Fibroblast of lung (primary cell): ENCODE results near the gene CCNY. TPM values are rescaled to one million over a fixed set of nuclear protein-coding genes. Genes with fewer than 3 reads are reported as not detected.

ENCODE experiments used
- DNase-seq, 2 donors: peaks; one replicate each; pipeline versions ENCODE4 v3.0.0 to v3.0.0-alpha.2; 2010; ENCODE audit warnings: low read depth in 2 of 2
- H2AFZ ChIP-seq: 2 replicates; pipeline ENCODE4 v1.5.1; 2012; ENCODE audit warnings: low read length, control low read depth, inconsistent platforms
- H3K27ac ChIP-seq: 2 replicates; pipeline ENCODE4 v1.5.1; 2011; ENCODE audit warnings: low read length, control low read depth; ENCODE audit not compliant: insufficient read depth
- H3K27me3 ChIP-seq: 2 replicates; pipeline ENCODE4 v1.5.1; 2011; ENCODE audit warnings: mild to moderate bottlenecking, low read length; ENCODE audit not compliant: control insufficient read depth, insufficient read depth
- H3K36me3 ChIP-seq: 2 replicates; pipeline ENCODE4 v1.5.1; 2011; ENCODE audit warnings: low read length; ENCODE audit not compliant: control insufficient read depth, insufficient read depth
- H3K4me1 ChIP-seq: 2 replicates; pipeline ENCODE4 v1.5.1; 2011; ENCODE audit warnings: low read length; ENCODE audit not compliant: control insufficient read depth, insufficient read depth; ENCODE audit errors: extremely low read depth
- H3K4me2 ChIP-seq: 2 replicates; pipeline ENCODE4 v1.5.1; 2011; ENCODE audit warnings: low read length, control low read depth; ENCODE audit not compliant: insufficient read depth; ENCODE audit errors: extremely low read depth
- H3K4me3 ChIP-seq, 4 experiments: fragments of 200-600 bp in 1 of 4; sonication (generic) in 1 of 4; replicated peaks in 1 of 4; 2 replicates each; pipeline ENCODE4 v1.5.1; 2011 to 2016; ENCODE audit warnings: low read length in 4 of 4, low read depth in 3 of 4, mild to moderate bottlenecking in 3 of 4, control low read depth in 2 of 4, inconsistent platforms in 1 of 4, mixed read lengths in 1 of 4; ENCODE audit not compliant: insufficient read depth in 1 of 4; ENCODE audit errors: control extremely low read depth in 1 of 4
- H3K79me2 ChIP-seq: 2 replicates; pipeline ENCODE4 v1.5.1; 2012; ENCODE audit warnings: mild to moderate bottlenecking, low read length, inconsistent platforms; ENCODE audit not compliant: control insufficient read depth, insufficient read depth
- H3K9ac ChIP-seq: 2 replicates; pipeline ENCODE4 v1.5.1; 2011; ENCODE audit warnings: mild to moderate bottlenecking, low read length, control low read depth; ENCODE audit not compliant: insufficient read depth
- H3K9me3 ChIP-seq: 2 replicates; pipeline ENCODE4 v1.5.1; 2012; ENCODE audit warnings: low read depth, low read length; ENCODE audit not compliant: control insufficient read depth, insufficient read depth
- H4K20me1 ChIP-seq: 2 replicates; pipeline ENCODE4 v1.5.1; 2011; ENCODE audit warnings: low read length; ENCODE audit not compliant: control insufficient read depth, insufficient read depth; ENCODE audit errors: extremely low read depth
- EZH2 ChIP-seq: IDR thresholded peaks from 2 replicates; pipeline ENCODE4 v1.5.1; 2012; ENCODE audit warnings: low read length, control low read depth, mild to moderate bottlenecking; ENCODE audit errors: missing control alignments
- polyA plus RNA-seq, 2 donors: library from polyadenylated mRNA; depleted of rRNA in 1 of 2; stranded (reverse) in 1 of 2; unstranded in 1 of 2; fragments of >200 nt; gene quantifications; 2 replicates each; pipeline ENCODE4 v1.2.1, GENCODE V29; 2011 to 2012; ENCODE audit warnings: missing spikeins in 1 of 2
- total RNA-seq: library from RNA; depleted of rRNA; stranded (reverse); fragments of >200 nt; gene quantifications from 2 replicates; pipeline ENCODE4 v1.2.1, GENCODE V29; 2014
- TF ChIP-seq, protein P1 (sequence below), 2 donors: IDR thresholded peaks in 1 of 2; conservative IDR thresholded peaks in 1 of 2; 1 replicate in 1 of 2; 2 replicates in 1 of 2; pipeline ENCODE4 v1.5.1; 2011 to 2012; ENCODE audit warnings: low read length in 2 of 2, control low read depth in 1 of 2, inconsistent platforms in 1 of 2, low read depth in 1 of 2, mild to moderate bottlenecking in 1 of 2

Gene CCNY
- total and polyA plus RNA-seq, 2 donors (not counting 1 experiment from before 2014, with no cell fraction given) = 34.7 to 66.4 TPM

GRCh38 chr10:35572583-35572982 lies 236.3 kb downstream of the CCNY start:
- Histone ChIP-seq H3K36me3 (peaks cover 2% of the 10 kb centered on the region), H3K27ac (no peak overlapping the region), H3K9me3 (no peaks in the 10 kb centered on the region), H3K4me1 (no peaks in the 10 kb centered on the region), H3K79me2 (no peaks in the 10 kb centered on the region), H4K20me1 (no peaks in the 10 kb centered on the region), H3K4me3 (no peak overlapping the region), H3K9ac (no peak overlapping the region), H3K27me3 (no peaks in the 10 kb centered on the region), H2AFZ (no peak overlapping the region), H3K4me2 (no peak overlapping the region)
- DNase-seq = no peak
- no peak for TF ChIP-seq EZH2
- TF ChIP-seq, protein P1, sequence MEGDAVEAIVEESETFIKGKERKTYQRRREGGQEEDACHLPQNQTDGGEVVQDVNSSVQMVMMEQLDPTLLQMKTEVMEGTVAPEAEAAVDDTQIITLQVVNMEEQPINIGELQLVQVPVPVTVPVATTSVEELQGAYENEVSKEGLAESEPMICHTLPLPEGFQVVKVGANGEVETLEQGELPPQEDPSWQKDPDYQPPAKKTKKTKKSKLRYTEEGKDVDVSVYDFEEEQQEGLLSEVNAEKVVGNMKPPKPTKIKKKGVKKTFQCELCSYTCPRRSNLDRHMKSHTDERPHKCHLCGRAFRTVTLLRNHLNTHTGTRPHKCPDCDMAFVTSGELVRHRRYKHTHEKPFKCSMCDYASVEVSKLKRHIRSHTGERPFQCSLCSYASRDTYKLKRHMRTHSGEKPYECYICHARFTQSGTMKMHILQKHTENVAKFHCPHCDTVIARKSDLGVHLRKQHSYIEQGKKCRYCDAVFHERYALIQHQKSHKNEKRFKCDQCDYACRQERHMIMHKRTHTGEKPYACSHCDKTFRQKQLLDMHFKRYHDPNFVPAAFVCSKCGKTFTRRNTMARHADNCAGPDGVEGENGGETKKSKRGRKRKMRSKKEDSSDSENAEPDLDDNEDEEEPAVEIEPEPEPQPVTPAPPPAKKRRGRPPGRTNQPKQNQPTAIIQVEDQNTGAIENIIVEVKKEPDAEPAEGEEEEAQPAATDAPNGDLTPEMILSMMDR (conservative IDR thresholded peaks at IDR 0.05 in 1 of 2, IDR thresholded peaks at IDR 0.05 in 1 of 2; ENCODE audit: low read depth in 1 of 2, low read length in 2 of 2) = no peak

DNA sequence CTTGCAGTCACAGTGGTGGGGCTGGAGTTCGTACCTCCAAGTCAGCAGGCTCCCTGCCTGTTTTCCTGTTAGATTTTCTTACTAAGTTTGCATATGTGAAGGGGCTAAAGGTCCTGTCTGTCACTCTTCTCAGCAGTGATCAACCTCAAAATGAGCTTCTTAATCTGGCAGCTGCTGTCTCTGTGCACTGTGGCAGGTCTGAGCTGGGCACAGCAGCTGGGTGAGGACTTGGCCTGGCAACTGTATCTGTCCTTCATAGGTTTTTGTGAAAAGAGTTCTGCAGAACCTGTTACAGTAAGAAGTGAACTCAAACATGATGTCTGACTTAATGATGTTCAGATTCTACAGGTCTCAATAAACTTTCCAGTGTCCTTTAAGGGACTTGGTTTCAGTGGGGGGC lies 237.5 kb downstream of the CCNY start:
- H3K36me3 ChIP-seq = no peaks in the 10 kb centered on the region
- no peak overlapping the region for H3K4me3 ChIP-seq
- H3K27me3 ChIP-seq = no peaks in the 10 kb centered on the region
- no peak overlapping the region for H3K27ac ChIP-seq
- DNase-seq = no peak
- TF ChIP-seq EZH2 = no peak
- TF ChIP-seq, protein P1 (conservative IDR thresholded peaks at IDR 0.05 in 1 of 2, IDR thresholded peaks at IDR 0.05 in 1 of 2; ENCODE audit: low read depth in 1 of 2, low read length in 2 of 2) = no peak
- no peak overlapping the region for H3K4me2 ChIP-seq
- no peaks in the 10 kb centered on the region for H3K9me3 ChIP-seq
- H3K79me2 ChIP-seq = no peaks in the 10 kb centered on the region
- H3K4me1 ChIP-seq = no peaks in the 10 kb centered on the region
- no peak overlapping the region for H3K9ac ChIP-seq
- no peaks in the 10 kb centered on the region for H4K20me1 ChIP-seq
- no peak overlapping the region for H2AFZ ChIP-seq

DNA sequence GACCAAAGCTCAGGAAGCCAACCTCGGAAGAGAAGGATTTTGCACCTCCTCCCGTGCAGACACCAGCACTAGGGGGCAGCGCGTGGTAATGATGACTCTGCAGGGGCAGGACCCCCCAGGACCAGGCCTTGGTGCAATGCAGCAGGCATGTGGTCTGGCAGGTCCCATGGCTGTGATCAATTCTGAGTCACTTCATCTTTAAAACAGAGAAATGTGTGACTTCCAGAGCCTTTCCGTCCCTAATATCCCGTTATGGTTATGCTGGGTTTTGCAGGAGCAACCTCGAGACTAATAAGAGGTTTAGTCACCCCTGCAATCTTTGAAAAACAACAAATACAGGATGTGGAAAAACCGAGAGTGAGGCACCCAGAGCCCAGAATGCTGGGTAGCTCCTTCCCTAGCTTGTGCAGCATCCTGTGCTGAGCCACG lies 238.6 kb downstream of the CCNY start:
- Histone ChIP-seq H3K4me2 (no peak overlapping the region), H3K36me3 (no peaks in the 10 kb centered on the region), H3K9ac (no peak overlapping the region), H3K4me1 (no peaks in the 10 kb centered on the region), H4K20me1 (no peaks in the 10 kb centered on the region), H3K27ac (no peak overlapping the region), H3K9me3 (no peaks in the 10 kb centered on the region), H3K79me2 (no peaks in the 10 kb centered on the region), H2AFZ (no peak overlapping the region), H3K4me3 (no peak overlapping the region), H3K27me3 (no peaks in the 10 kb centered on the region)
- TF ChIP-seq, protein P1 (conservative IDR thresholded peaks at IDR 0.05 in 1 of 2, IDR thresholded peaks at IDR 0.05 in 1 of 2; ENCODE audit: low read depth in 1 of 2, low read length in 2 of 2) = peak; percentile 11 to 37
- TF ChIP-seq EZH2 = no peak
- DNase-seq = peak; percentile 78 to 97
